Left renal cortex interstitium (tissue), 4 donors: ENCODE measurements around the gene CHST2. TPM values are rescaled to one million over a fixed set of nuclear protein-coding genes. Genes with fewer than 3 reads are reported as not detected.
"Not testable (repeated sequence)": the region's sequence is repeated elsewhere in the genome, so short reads cannot be mapped to it uniquely, and the experiment has no call there.

ENCODE experiments used
- DNase-seq, 4 donors: peaks; one replicate each; pipeline ENCODE4 v3.0.0-alpha.2; 2013; ENCODE audit warnings: low read depth in 4 of 4, low spot score in 2 of 4, missing footprints in 1 of 4
- polyA plus RNA-seq, 4 donors: library from polyadenylated mRNA; unstranded; fragments of 120-200 nt; gene quantifications; one replicate each; pipeline ENCODE4 v1.2.1, GENCODE V29; 2013; ENCODE audit not compliant: insufficient read length in 4 of 4

Gene CHST2
- polyA plus RNA-seq, 4 donors = 23.1 to 46.6 (median 31.8) TPM

DNA sequence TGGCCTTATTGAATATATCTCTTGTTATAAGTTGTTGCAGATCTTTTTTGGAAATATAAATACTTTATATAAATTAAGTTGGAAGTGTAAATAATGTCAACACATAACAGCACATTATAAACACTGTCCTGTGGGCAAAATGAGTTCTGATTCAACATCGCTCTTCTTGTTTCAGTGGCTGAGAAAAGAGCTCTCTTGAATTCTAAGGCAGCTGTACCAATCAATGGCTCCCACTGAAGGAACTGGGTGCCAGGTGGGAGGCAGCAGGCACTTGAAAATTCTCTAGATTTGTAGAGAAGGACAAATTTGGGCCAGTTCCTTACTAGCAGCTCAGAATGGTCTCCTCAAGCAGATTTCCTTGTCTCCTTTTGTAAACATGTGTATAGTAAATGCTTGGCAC is 45.6 kb downstream of the CHST2 start:
- DNase-seq = no peak

- DNase-seq = not testable (repeated sequence)
Observed at GRCh38 chr3:143165612-143166285, 46.2 kb downstream of the CHST2 start.

- DNase-seq = no peak
Observed at GRCh38 chr3:143166376-143166775, 46.8 kb downstream of the CHST2 start.

DNA sequence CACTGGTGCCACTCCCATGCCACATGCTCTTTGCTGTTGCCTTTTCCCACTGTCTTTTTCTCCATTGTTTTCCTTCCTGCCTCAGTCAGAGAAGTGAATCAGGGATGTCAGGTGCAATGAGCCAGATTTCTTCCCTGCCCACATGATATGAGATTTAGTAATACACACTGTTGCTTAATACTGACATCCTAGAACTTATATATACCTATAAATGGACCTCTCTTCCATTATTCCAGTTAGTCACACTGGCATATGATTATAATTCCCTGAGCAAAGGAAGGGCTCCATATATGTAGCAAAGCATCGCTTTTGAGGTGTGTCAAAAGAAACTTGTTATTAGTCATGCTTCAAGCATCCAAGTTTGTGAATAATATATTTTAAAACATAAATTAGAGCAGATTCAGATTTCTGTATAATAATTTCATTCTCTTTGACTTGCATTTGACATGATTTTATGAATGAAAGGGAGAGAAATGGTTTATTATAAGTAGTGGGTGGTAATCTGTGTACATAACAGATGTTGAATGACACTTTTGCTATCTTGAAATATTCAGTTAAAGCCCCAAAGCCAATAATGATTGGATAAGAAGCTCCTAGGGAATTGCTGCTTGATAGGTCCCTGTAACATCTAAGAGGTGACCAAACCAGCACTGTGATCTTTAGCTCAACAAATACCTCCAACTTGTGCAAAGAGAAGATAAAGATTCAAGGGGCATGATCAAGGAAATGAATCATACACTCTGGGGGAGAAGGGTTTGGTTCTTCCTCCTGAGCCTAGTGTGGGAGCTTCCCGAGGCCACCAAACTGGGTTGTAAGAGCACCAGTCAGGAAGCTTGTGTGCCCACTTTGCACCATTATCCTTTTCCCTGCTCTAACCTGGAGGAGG is 48.6 kb downstream of the CHST2 start:
- no peak for DNase-seq

- no peak for DNase-seq
Observed at GRCh38 chr3:143168855-143169192, 49.3 kb downstream of the CHST2 start.

DNA sequence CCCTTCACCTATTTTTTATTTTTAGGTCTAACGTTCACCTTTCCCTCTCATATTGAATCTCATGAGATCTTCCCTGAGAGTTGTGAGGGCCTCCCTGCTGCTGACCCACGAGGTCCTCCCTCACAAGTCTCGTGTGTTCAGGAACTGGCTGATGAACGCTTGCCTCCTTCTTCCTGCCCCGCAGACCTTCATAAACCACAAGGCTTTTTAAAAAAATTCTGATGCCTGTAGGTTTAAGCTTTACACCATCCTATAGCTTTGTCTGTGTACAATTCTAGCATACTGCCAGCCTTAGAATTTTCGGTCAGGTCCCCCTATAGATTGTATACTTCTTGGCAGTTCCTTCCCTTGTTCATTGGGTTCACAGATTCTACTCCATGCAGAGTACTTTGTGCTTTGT is 50.5 kb downstream of the CHST2 start:
- no peak for DNase-seq

DNA sequence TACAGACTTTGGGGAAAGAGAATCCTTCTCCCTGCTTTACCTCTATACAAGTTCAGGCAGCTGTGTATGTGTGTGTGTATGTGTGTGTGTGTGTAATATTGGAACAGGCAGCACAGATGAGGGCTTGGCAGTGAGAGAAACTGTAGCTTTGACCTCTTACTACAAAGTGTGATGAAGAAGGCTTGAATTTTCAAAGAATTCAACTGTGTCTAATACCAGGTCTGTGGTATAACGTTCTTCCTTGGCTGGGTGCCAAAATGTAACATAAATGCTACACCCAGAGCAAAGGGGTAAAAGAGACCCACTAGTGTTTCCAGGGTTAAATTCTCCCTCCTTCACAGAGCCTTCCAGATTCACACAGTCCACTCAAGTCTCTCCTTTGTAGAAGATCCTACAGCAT is 51.1 kb downstream of the CHST2 start:
- DNase-seq = no peak

DNA sequence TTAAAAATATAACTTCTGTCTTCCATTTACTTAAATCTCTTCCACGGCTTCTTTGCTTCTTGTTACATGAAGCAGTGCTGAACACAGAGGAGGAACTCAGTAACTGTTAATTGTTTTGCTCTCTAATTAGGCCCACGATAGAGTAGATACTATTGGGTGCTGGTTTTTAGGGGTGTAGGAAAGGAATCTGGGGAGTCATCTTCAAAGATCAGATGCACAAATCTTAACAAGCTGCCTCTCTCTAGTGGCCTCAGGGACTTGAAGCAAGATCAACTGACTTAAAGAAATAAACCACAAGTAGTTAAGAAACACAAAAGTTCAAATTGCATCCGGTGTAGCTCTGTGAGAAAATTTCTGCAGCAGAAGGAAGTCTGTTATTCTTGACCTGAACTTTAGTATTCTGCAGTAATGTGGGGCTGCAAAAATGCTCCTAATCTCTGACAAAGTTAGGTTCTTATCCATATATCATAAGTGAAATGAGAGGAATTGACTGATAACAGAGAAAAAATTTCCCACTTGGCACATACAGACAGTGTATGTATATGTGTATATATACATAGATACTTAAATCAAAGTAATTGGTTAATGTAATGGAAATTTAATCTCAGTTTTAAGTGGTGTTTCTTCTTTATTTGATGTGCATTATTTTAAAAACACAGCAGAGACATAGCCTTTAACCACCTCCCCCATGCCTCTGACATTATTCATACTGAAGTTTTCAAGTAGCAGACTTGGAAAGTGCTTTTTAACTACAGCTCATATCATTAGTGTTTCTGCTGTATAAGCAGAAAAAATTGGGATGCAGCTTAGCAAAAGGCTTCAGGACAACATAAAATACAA is 51.8 kb downstream of the CHST2 start:
- peak; percentile 37 to 73 (median 64) for DNase-seq

GRCh38 chr3:143172062-143172794 is 52.7 kb downstream of the CHST2 start:
- DNase-seq = no peak

GRCh38 chr3:143172795-143173145 is 53.2 kb downstream of the CHST2 start:
- DNase-seq = no peak

GRCh38 chr3:143173242-143173641 is 53.7 kb downstream of the CHST2 start:
- no peak for DNase-seq

Other genes starting within 250 kb of the CHST2 start
- gene PCOLCE2, start 230.7 kb upstream of the CHST2 start, polyA plus RNA-seq = 1 to 10 TPM; 4.0 to 5.9 (median 4.9) TPM
- 1 to 10 TPM in 1 of 4 donors, under 1 TPM in 3; 0.70 to 1.0 (median 0.78) TPM for gene PAQR9, start 156.1 kb upstream of the CHST2 start, polyA plus RNA-seq
- 100 to 1,000 TPM; 129 to 188 (median 158) TPM for gene U2SURP, start 118.2 kb upstream of the CHST2 start, polyA plus RNA-seq